Endothelial cell (in vitro differentiated cells): ENCODE measurements around the gene GSTM3. TPM values are rescaled to one million over a fixed set of nuclear protein-coding genes. Genes with fewer than 3 reads are reported as not detected.

Experiments
- DNase-seq: peaks from one replicate; pipeline ENCODE4 v3.0.0; 2021; ENCODE audit warnings: low spot score
- H3K27ac Mint-ChIP-seq: one replicate; pipeline ENCODE4 v1.8.0; 2021; ENCODE audit warnings: mixed read lengths, inconsistent platforms; ENCODE audit not compliant: unreplicated experiment
- H3K27me3 Mint-ChIP-seq: one replicate; pipeline ENCODE4 v1.8.0; 2021; ENCODE audit warnings: mild to moderate bottlenecking, moderate library complexity, mixed read lengths, inconsistent platforms; ENCODE audit not compliant: unreplicated experiment
- H3K36me3 Mint-ChIP-seq: one replicate; pipeline ENCODE4 v1.8.0; 2021; ENCODE audit warnings: mild to moderate bottlenecking, low read depth, mixed read lengths, inconsistent platforms; ENCODE audit not compliant: unreplicated experiment
- H3K4me1 Mint-ChIP-seq: one replicate; pipeline ENCODE4 v1.8.0; 2021; ENCODE audit warnings: mild to moderate bottlenecking, mixed read lengths, inconsistent platforms; ENCODE audit not compliant: unreplicated experiment
- H3K4me3 Mint-ChIP-seq: one replicate; pipeline ENCODE4 v1.8.0; 2021; ENCODE audit warnings: mild to moderate bottlenecking, mixed read lengths, inconsistent platforms; ENCODE audit not compliant: unreplicated experiment
- H3K9me3 Mint-ChIP-seq: one replicate; pipeline ENCODE4 v1.8.0; 2021; ENCODE audit warnings: mixed read lengths, inconsistent platforms; ENCODE audit not compliant: unreplicated experiment
- CTCF ChIP-seq: fragments of 200-600 bp; sonication (generic); IDR thresholded peaks from one replicate; pipeline ENCODE4 v1.5.0; 2021; ENCODE audit warnings: antibody characterized with exemption; ENCODE audit not compliant: unreplicated experiment
- total RNA-seq: library from RNA; stranded (reverse); fragmentation: NEBNext Ultra II Directional; extraction: Animal tissue kit (Norgen Biotek cat#: 25700); gene quantifications from one replicate; pipeline ENCODE4 v1.2.1, GENCODE V29; 2021; ENCODE audit not compliant: unreplicated experiment

The GSTM3 gene
- total RNA-seq, 1 donor from 2014 or later = 6.9 TPM

DNA sequence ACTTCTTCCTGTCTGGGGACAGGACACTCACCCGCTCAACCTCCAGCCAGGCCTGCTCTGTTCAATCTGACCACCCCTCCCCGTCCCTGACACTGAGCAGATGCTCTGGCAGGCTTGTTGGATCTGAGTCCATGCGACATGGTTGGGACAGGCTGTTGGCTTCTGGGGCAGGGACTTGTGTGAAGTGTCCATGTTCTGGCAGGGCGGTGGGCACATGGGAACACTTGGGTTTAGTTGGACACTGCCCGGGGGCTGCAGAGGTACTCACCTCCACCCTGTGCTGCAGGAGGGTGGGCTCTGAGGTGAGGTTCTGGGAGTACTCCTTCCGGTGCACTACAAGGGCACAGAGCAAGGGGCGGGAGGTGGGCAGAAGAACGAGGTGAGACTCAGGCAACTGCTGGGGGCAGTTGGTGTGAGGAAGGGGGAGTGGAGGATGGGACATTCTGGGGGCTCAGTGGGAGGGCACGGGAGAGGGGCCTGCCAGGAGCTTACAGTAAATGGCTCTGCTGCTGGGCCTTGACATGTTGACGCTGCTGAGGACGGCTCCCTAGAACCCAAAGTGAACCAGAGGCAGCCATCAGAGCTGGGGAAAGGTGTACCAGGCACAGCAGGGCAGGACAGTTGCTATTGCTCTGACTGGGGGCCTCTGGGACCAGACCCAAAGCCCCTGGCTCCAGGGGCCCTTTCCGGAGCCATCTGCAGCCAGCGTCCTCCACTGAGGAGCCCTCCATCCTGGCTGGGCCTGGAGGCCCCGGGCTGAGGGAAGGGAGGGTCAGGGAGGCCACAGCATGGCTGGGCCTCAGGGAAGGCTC, 20.6 kb upstream of the GSTM3 start:
- Mint-ChIP-seq H3K4me1 (peaks cover 20% of the 10 kb centered on the region), H3K9me3 (no peaks in the 10 kb centered on the region), H3K36me3 (peaks cover 9% of the 10 kb centered on the region), H3K27me3 (peaks cover 12% of the 10 kb centered on the region), H3K4me3 (no peak overlapping the region), H3K27ac (no peak overlapping the region)
- no peak for TF ChIP-seq CTCF
- DNase-seq = no peak

- Mint-ChIP-seq H3K27ac (no peak overlapping the region), H3K4me1 (peaks cover 20% of the 10 kb centered on the region), H3K4me3 (no peak overlapping the region), H3K9me3 (no peaks in the 10 kb centered on the region), H3K36me3 (peaks cover 9% of the 10 kb centered on the region), H3K27me3 (peaks cover 12% of the 10 kb centered on the region)
- no peak for TF ChIP-seq CTCF
- no peak for DNase-seq
Measured at GRCh38 chr1:109760581-109761226, 19.9 kb upstream of the GSTM3 start.

DNA sequence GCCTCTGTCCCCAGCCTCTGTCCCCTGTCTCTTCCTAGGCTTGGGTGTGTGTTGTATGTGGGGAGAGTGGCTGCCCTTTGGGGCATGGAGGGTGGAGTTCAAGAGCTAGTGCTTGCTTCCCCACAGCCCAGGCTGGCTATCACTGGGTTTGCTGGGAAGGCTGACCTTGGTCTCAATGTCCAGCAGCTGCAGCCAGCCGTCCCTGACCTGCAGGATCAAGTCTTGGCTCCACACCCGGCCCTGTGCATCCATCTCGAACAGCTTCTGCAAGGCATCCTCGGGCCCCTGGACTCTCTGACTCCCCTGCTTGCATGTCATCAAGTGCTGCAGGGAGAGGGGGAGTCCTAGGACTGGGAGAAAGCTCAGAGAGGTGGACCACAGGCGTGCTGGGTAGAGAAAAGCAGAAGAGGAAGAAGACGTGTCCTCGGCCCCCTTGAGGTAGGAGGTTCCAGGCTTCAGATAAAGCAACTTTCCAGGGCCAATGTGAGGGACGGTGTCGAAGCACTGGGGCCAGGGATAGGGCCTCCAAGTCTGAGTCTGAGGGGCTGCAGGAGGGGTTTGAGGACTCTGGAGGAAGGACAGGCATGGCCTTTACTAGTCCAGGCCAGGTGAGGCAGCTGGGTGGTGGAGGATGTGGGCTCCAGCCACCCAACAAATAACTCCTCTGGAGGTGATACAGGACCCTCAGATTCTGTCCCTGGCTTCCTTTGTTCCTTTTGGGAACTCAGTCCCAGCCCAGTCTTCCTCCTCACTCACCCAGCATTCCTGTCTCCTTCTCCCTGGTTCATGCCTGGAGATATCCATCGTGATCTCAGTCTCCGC, 18.9 kb upstream of the GSTM3 start:
- no peak for TF ChIP-seq CTCF
- DNase-seq = no peak
- Mint-ChIP-seq H3K4me1 (peaks cover 16% of the 10 kb centered on the region), H3K4me3 (no peak overlapping the region), H3K9me3 (no peaks in the 10 kb centered on the region), H3K27ac (no peak overlapping the region), H3K27me3 (peaks cover 11% of the 10 kb centered on the region), H3K36me3 (peaks cover 9% of the 10 kb centered on the region)

GRCh38 chr1:109757936-109758786, 17.3 kb upstream of the GSTM3 start:
- DNase-seq = no peak
- peaks cover 11% of the 10 kb centered on the region for H3K27me3 Mint-ChIP-seq
- H3K4me1 Mint-ChIP-seq = peaks cover 12% of the 10 kb centered on the region
- H3K27ac Mint-ChIP-seq = no peak overlapping the region
- peaks cover 9% of the 10 kb centered on the region for H3K36me3 Mint-ChIP-seq
- H3K4me3 Mint-ChIP-seq = no peak overlapping the region
- no peak for TF ChIP-seq CTCF
- H3K9me3 Mint-ChIP-seq = no peaks in the 10 kb centered on the region
